H1 (cell line): ENCODE results near the gene DNAJC6. TPM values are rescaled to one million over a fixed set of nuclear protein-coding genes. Genes with fewer than 3 reads are reported as not detected.

Source experiments
- CTCF ChIA-PET: fragments of 300-600 bp; sonication (Branson Sonifier 250); formaldehyde crosslinking; loops from one replicate; lab custom pipeline; 2021; ENCODE audit not compliant: partially characterized antibody; lab: Charles Lee
- POLR2A ChIA-PET: fragments of 300-600 bp; sonication (Branson Sonifier 250); formaldehyde crosslinking; loops from one replicate; lab custom pipeline; 2021; ENCODE audit warnings: inconsistent platforms; ENCODE audit not compliant: partially characterized antibody; lab: Charles Lee
- DNase-seq, 2 experiments: peaks; one replicate each; pipeline versions ENCODE4 v3.0.0 to v3.0.0-alpha.2; 2010 to 2022; ENCODE audit warnings: low spot score in 2 of 2, low read depth in 1 of 2, mixed read lengths in 1 of 2
- FAIRE-seq: peaks from 2 replicates; lab custom pipeline; 2011; peaks lifted over from hg19 to GRCh38; lab: Jason Lieb, UNC
- H2AFZ ChIP-seq: 2 replicates; pipeline ENCODE4 v1.8.1; 2012; ENCODE audit warnings: low read length, inconsistent platforms
- H2AK5ac ChIP-seq: 2 replicates; pipeline ENCODE4 v1.6.1; 2013; ENCODE audit warnings: low read depth, low read length
- H2BK120ac ChIP-seq: replicated peaks from 2 replicates; pipeline ENCODE3; 2013; ENCODE audit warnings: low read depth, low read length, inconsistent platforms
- H2BK12ac ChIP-seq: 2 replicates; pipeline ENCODE4 v1.6.1; 2013; ENCODE audit warnings: low read depth, low read length
- H2BK15ac ChIP-seq: 2 replicates; pipeline ENCODE4 v1.6.1; 2013; ENCODE audit warnings: low read length
- H2BK20ac ChIP-seq: 2 replicates; pipeline ENCODE4 v1.6.1; 2013; ENCODE audit warnings: low read length
- H2BK5ac ChIP-seq: 2 replicates; pipeline ENCODE4 v1.6.1; 2013; ENCODE audit warnings: low read depth, low read length
- H3K14ac ChIP-seq: 2 replicates; pipeline ENCODE4 v1.6.1; 2013; ENCODE audit warnings: inconsistent platforms; ENCODE audit not compliant: insufficient read length
- H3K18ac ChIP-seq: 2 replicates; pipeline ENCODE4 v1.6.1; 2013; ENCODE audit warnings: low read length; ENCODE audit errors: extremely low read depth
- H3K23ac ChIP-seq: 2 replicates; pipeline ENCODE4 v1.6.1; 2013; ENCODE audit warnings: inconsistent platforms; ENCODE audit not compliant: insufficient read length
- H3K23me2 ChIP-seq: 2 replicates; pipeline ENCODE4 v1.6.1; 2013; ENCODE audit warnings: low read depth, low read length
- H3K27ac ChIP-seq: 2 replicates; pipeline ENCODE4 v1.6.1; 2011; ENCODE audit warnings: low read depth, low read length, inconsistent platforms
- H3K27me3 ChIP-seq, 4 experiments: replicated peaks in 1 of 4; 1 replicate in 1 of 4; 2 replicates in 3 of 4; pipeline versions ENCODE4 v1.6.1 to v1.8.1; 2011 to 2013; ENCODE audit warnings: low read length in 3 of 4, mild to moderate bottlenecking in 3 of 4, inconsistent platforms in 2 of 4, mixed read lengths in 2 of 4, moderate library complexity in 1 of 4; ENCODE audit not compliant: control insufficient read depth in 3 of 4, insufficient read depth in 3 of 4; ENCODE audit errors: extremely low read depth in 1 of 4
- H3K36me3 ChIP-seq, 4 experiments: 2 replicates each; pipeline versions ENCODE4 v1.6.1 to v1.8.1; 2011 to 2013; ENCODE audit warnings: mild to moderate bottlenecking in 4 of 4, low read length in 3 of 4, moderate library complexity in 2 of 4, control low read depth in 1 of 4, inconsistent platforms in 1 of 4; ENCODE audit not compliant: insufficient read depth in 4 of 4, control insufficient read depth in 2 of 4
- H3K4ac ChIP-seq: replicated peaks from 2 replicates; pipeline ENCODE3; 2013; ENCODE audit warnings: low read length, low read depth, mixed read lengths, inconsistent platforms; ENCODE audit not compliant: insufficient read length
- H3K4me1 ChIP-seq, 4 experiments: replicated peaks in 1 of 4; 1 replicate in 1 of 4; 2 replicates in 3 of 4; pipeline versions ENCODE4 v1.6.1 to v1.8.1; 2011 to 2013; ENCODE audit warnings: low read length in 3 of 4, inconsistent platforms in 2 of 4, mixed read lengths in 1 of 4; ENCODE audit not compliant: insufficient read depth in 4 of 4, control insufficient read depth in 3 of 4
- H3K4me2 ChIP-seq, 2 experiments: 2 replicates each; pipeline versions ENCODE4 v1.6.1 to v1.8.1; 2011 to 2013; ENCODE audit warnings: low read depth in 2 of 2, low read length in 2 of 2, control low read depth in 1 of 2, inconsistent platforms in 1 of 2, mild to moderate bottlenecking in 1 of 2; ENCODE audit not compliant: insufficient read depth in 1 of 2
- H3K4me3 ChIP-seq, 4 experiments: fragments of 200-600, 300-600 bp in 1 of 4; sonication (generic), shearing (Covaris generic), sonication (Bioruptor Twin) in 1 of 4; 2 replicates each; pipeline versions ENCODE4 v1.5.1 to v1.8.1; 2011 to 2016; ENCODE audit warnings: low read length in 4 of 4, low read depth in 3 of 4, control low read depth in 2 of 4, inconsistent platforms in 2 of 4, mild to moderate bottlenecking in 2 of 4, mixed read lengths in 1 of 4, moderate library complexity in 1 of 4; ENCODE audit not compliant: insufficient read depth in 2 of 4; ENCODE audit errors: extremely low read depth in 1 of 4
- H3K56ac ChIP-seq: replicated peaks from 2 replicates; pipeline ENCODE3; 2013; ENCODE audit warnings: low read depth, mild to moderate bottlenecking, mixed read lengths, low read length, inconsistent platforms; ENCODE audit not compliant: insufficient read length
- H3K79me1 ChIP-seq: 2 replicates; pipeline ENCODE4 v1.6.1; 2013; ENCODE audit warnings: low read depth, low read length, control low read depth
- H3K79me2 ChIP-seq, 2 experiments: 2 replicates each; pipeline versions ENCODE4 v1.6.1 to v1.8.1; 2012 to 2013; ENCODE audit warnings: low read length in 2 of 2, mild to moderate bottlenecking in 2 of 2, inconsistent platforms in 1 of 2; ENCODE audit not compliant: insufficient read depth in 2 of 2, control insufficient read depth in 1 of 2
- H3K9ac ChIP-seq, 4 experiments: replicated peaks in 1 of 4; 1 replicate in 1 of 4; 2 replicates in 3 of 4; pipeline versions ENCODE4 v1.6.1 to v1.8.1; 2011 to 2013; ENCODE audit warnings: low read depth in 3 of 4, low read length in 3 of 4, control low read depth in 2 of 4, mild to moderate bottlenecking in 2 of 4, moderate library complexity in 2 of 4, inconsistent platforms in 1 of 4; ENCODE audit errors: extremely low read depth in 1 of 4
- H3K9me3 ChIP-seq, 2 experiments: 2 replicates each; pipeline versions ENCODE4 v1.6.1 to v1.8.1; 2012 to 2013; ENCODE audit warnings: mild to moderate bottlenecking in 2 of 2, moderate library complexity in 2 of 2, control low read depth in 1 of 2, inconsistent platforms in 1 of 2, low read depth in 1 of 2, low read length in 1 of 2, mixed read lengths in 1 of 2; ENCODE audit not compliant: insufficient read depth in 2 of 2
- H4K20me1 ChIP-seq, 2 experiments: replicated peaks in 1 of 2; 2 replicates each; pipeline versions ENCODE3 to v1.8.1; 2011 to 2013; ENCODE audit warnings: inconsistent platforms in 2 of 2, low read length in 2 of 2, mild to moderate bottlenecking in 1 of 2; ENCODE audit not compliant: insufficient read depth in 2 of 2, control insufficient read depth in 1 of 2
- H4K5ac ChIP-seq: 2 replicates; pipeline ENCODE4 v1.6.1; 2013; ENCODE audit warnings: low read length, low read depth, mixed read lengths, inconsistent platforms; ENCODE audit not compliant: insufficient read length
- H4K8ac ChIP-seq: 2 replicates; pipeline ENCODE4 v1.8.0; 2013; ENCODE audit warnings: mild to moderate bottlenecking, moderate library complexity, low read length, inconsistent platforms; ENCODE audit not compliant: insufficient read depth; ENCODE audit errors: extremely low read depth
- H4K91ac ChIP-seq: replicated peaks from 2 replicates; pipeline ENCODE3; 2013; ENCODE audit warnings: low read length, mixed read lengths, inconsistent platforms; ENCODE audit not compliant: insufficient read length
- MAFK ChIP-seq: IDR thresholded peaks from 2 replicates; pipeline ENCODE4 v1.6.1; 2012; ENCODE audit warnings: low read depth, mild to moderate bottlenecking, improper control_type of control experiment, low read length
- WGBS, 2 experiments: shearing (Covaris generic) in 1 of 2; methylation state at CpG; one replicate each; pipeline versions ENCODE4 v1.1.6 to v1.1.7; 2013 to 2015; ENCODE audit warnings: low lambda C conversion rate in 2 of 2, mixed read lengths in 2 of 2, inconsistent platforms in 1 of 2, low coverage in 1 of 2, missing lambda C conversion rate in 1 of 2; ENCODE audit not compliant: insufficient replicate concordance in 2 of 2, insufficient coverage in 1 of 2, insufficient read length in 1 of 2; ENCODE audit errors: extremely low coverage in 1 of 2, missing lambda C conversion rate in 1 of 2; 5-methylcytosine and 5-hydroxymethylcytosine counted together
- polyA plus RNA-seq, 7 experiments: library from polyadenylated mRNA; depleted of rRNA in 3 of 7; stranded (reverse) in 5 of 7; unstranded in 2 of 7; fragments of >200 nt in 5 of 7; fragments of 200-250 nt in 2 of 7; gene quantifications; 1 replicate in 5 of 7; 2 replicates in 1 of 7; 4 replicates in 1 of 7; pipeline versions ENCODE4 v1.2.1 to v1.2.3, GENCODE V29; 2011 to 2013; ENCODE audit warnings: missing spikeins in 2 of 7, mixed read lengths in 2 of 7
- total RNA-seq: library from RNA; stranded (reverse); fragmentation: NEBNext Ultra II Directional; extraction: Animal tissue kit (Norgen Biotek cat#: 25700); gene quantifications from 2 replicates; pipeline ENCODE4 v1.2.1, GENCODE V29; 2021

DNAJC6 gene
- total and polyA plus RNA-seq, 2 of the 8 experiments (the other 6 are each of a cell fraction or from before 2014, with no cell fraction given): 1.6 to 3.0 TPM

DNA sequence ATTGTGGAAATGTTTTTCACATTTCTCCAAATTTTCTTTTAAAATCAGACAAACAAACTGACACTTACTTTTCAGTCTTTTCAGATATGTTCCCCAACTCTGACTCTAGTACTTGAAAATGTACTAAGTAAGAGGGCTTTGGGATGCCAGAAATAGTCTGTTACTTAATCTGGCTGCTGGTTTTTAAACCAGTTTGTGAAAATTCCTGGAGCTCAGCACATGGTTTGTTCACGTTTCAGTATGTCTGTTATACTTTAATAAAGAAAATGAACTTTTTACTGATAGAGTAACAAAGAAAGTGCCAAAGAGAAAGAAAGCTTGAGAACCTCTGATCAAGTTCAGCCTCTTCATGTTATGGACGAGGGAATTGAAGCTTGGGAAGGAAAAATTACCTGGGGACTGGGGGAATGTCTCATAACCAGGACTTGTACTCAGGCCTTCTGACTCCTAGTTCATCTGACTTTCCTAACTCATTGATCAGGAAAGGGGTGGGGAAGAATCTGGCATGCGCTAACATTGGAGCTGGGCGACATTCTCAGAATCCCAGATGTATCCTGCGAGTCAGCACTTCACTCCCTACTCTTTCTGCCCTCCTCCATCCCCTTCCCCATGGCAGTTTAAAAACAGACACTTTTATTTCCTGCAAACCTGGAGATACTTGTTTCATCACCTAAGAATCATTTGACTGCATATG is 30.8 kb upstream of the DNAJC6 start:
- Histone ChIP-seq H2BK12ac (no peak overlapping the region), H3K56ac (no peak overlapping the region), H3K79me2 (no peaks in the 10 kb centered on the region), H3K18ac (peak overlapping the region; percentile 42; the same call in 1 of the 2 replicates), H2AK5ac (no peak overlapping the region), H4K8ac (no peak overlapping the region), H3K79me1 (no peaks in the 10 kb centered on the region), H3K4ac (no peak overlapping the region), H2BK20ac (no peak overlapping the region), H3K27ac (no peak overlapping the region), H4K91ac (no peak overlapping the region), H3K23ac (no peak overlapping the region), H2BK120ac (no peak overlapping the region), H3K9me3 (no peaks in the 10 kb centered on the region), H4K20me1 (no peaks in the 10 kb centered on the region), H3K4me3 (peak overlapping the region; percentile 6 to 56 (median 25); a peak in 7 of 8 replicates), H2AFZ (peak overlapping the region; percentile 55; the same call in 1 of the 2 replicates), H4K5ac (peak overlapping the region; percentile 55), H3K4me2 (peak overlapping the region; percentile 73), H3K23me2 (0 out of 2 replicates have a peak, but pooled peaks cover 3% of the 10 kb centered on the region), H3K27me3 (no peaks in the 10 kb centered on the region), H3K36me3 (no peaks in the 10 kb centered on the region), H3K14ac (no peak overlapping the region), H2BK5ac (no peak overlapping the region), H3K9ac (no peak overlapping the region), H3K4me1 (peaks cover 0 to 22% (median 8%) of the 10 kb centered on the region in 4 experiments; a peak in 3 of 7 replicates), H2BK15ac (no peak overlapping the region)
- FAIRE-seq (peak; percentile 52), DNase-seq (no peak)
- 9% methylated on average over 5 of the region's 5 CpGs; no CpG with 5 or more reads in 1 of the 2 experiments for WGBS, 2 experiments
- ChIA-PET POLR2A (interaction anchor here (0.9 to 2.2 kb wide), 9 partner anchors 9 to 147 kb away, joined by 3 to 8 read pairs (median 5); partner anchors contain the start of gene DNAJC6), CTCF (interaction anchor here (0.6 to 2.5 kb wide), 7 partner anchors 11 to 964 kb away, joined by 3 to 17 read pairs (median 3); no protein-coding TSS in a partner anchor)
- peak; percentile 43; the same call in 1 of the 2 replicates for TF ChIP-seq MAFK
